HG02840 (cell line): ENCODE results near the gene DENND5A.

Experiments
- ATAC-seq: cut with Tn5 transposase; IDR thresholded peaks from one replicate; pipeline ENCODE4 v1.9.1; 2021; ENCODE audit warnings: mild to moderate bottlenecking, moderate library complexity, moderate number of reproducible peaks; ENCODE audit not compliant: unreplicated experiment, low FRiP score

DENND5A gene

GRCh38 chr11:9265211-9266131 lies at the start of gene DENND5A:
Gene DENND5A, minus strand, starts transcription at chr11:9265350. Its CDS starts 281 bp downstream, at chr11:9265069.
- ATAC-seq: peak; percentile 36

GRCh38 chr11:9314291-9315077 lies 49.3 kb upstream of the DENND5A start, which contains the start of gene TMEM41B:
Gene TMEM41B, minus strand, starts transcription at chr11:9314593. Its CDS starts 152 bp downstream, at chr11:9314441.
- ATAC-seq: peak; percentile 97

DNA sequence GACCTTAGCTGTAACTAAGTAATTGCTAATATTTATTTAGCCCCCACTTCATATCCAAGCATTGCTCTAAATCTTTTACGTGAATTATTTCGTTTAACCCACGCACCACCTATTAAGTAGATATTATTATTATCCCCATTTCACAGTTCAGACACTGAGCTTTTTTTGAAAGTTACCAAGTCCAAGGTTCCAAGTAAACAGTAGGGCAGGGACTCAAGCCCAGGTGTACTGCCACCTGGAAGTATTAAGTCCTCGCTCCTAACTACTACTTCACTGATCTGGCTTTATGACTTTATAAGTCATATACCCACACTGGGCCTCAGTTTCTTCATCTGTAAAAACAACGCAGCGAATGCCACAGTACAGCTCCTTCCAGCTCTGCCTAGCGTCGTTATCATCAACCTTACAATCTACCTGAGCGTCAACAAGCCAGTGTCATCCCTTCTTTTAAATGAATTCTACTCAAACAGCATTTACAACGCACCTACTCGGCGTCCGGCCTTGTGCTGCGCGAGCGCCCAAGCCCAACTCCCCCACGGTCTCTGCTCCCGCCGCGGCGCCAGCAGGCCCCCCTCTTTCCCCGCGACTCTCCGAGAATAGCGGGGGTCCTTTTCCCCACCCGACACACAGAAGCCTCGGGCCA lies 48.6 kb upstream of the DENND5A start:
- peak; percentile 14 for ATAC-seq

DNA sequence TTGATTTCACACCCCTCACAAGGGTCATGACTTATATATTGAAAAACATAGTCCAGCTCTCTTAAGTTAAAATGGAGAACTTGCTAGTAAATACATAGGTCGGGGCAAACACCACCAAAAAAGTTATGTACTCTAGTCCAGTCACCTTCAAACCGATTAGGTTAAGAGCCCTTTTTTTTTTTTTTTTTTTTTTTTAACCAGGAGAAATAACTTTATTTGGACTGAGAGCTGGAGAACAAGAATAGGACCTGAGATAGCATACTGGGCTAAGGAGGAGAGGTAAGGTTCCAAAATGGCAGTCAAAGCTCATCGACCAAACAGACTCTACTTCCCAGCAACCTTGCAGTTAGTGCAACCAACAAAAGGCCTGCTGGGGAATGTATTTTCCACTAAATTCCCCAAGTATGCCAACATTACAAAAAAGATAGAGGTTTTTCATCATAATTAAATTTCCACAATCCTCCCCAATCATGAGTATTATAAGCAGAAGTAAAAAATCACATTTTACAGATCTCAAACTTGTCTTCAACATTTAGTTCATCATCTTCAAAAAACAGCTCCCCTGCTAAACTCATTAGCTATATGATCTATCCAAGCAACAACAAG lies 45.4 kb upstream of the DENND5A start:
- ATAC-seq: no peak

DNA sequence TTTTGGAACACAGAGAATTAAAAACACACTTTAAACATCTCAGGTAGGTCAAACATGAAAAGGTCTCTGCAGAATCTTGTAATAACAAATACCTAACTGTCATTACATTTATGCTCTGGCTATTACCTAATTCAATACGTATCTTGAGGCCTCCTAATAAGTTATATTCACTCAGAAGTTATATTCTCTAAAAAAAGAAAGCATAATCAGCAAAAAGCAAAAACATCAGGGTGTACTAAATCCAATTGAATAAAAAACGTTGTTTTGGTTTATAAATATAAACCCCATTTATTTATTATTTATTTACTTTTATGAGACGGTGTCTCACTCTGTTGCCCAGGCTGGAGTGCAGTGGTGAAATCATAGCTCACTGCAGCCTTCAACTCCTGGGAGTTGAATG lies 39.0 kb upstream of the DENND5A start:
- ATAC-seq: no peak

GRCh38 chr11:9302448-9302847 lies 37.3 kb upstream of the DENND5A start:
- no peak for ATAC-seq

DNA sequence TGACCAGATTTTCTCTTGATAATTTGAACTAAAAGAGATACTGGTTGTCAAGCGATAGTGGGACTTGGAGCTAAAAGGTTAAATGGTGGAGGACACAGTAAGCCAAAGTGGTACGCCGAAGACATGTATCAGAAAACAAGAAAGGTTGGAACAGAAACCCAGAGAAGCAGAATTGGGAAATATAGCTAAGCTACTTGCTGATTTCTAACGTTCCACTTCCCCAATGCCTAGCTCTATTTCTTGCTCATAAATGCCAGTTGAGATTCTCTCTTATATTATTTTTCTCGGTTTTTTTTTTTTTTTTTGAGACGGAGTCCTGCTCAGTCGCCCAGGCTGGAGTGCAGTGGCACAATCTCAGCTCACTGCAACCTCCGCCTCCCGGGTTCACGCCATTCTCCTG lies 36.6 kb upstream of the DENND5A start:
- no peak for ATAC-seq

DNA sequence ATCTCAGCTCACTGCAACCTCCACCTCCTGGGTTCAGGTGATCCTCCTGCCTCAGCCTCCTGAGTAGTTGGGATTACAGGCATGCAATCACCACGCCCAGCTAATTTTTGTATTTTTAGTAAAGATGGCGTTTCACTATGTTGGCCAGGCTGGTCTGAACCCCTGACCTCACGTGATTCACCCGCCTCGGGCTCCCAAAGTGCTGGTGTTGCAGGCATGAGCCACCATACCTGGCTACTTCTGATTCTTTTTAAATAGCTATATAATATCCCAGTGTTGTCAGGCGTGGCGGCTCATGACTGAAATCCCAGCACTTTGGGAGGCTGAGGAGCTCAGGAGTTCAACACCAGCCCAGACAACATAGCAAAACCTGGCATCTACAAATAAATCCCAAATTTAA lies 28.5 kb upstream of the DENND5A start:
- ATAC-seq: no peak

GRCh38 chr11:9285850-9286587 lies 20.9 kb upstream of the DENND5A start:
- ATAC-seq: no peak

GRCh38 chr11:9280655-9281301 lies 15.6 kb upstream of the DENND5A start:
- ATAC-seq: peak; percentile 88

- ATAC-seq: no peak
Observed at GRCh38 chr11:9277176-9277575, 12.0 kb upstream of the DENND5A start.

GRCh38 chr11:9276571-9276970 lies 11.4 kb upstream of the DENND5A start:
- ATAC-seq: no peak

- no peak for ATAC-seq
Observed at GRCh38 chr11:9274499-9275258, 9.5 kb upstream of the DENND5A start.

- no peak for ATAC-seq
Observed at GRCh38 chr11:9273376-9274336, 8.5 kb upstream of the DENND5A start.

GRCh38 chr11:9269492-9270013 lies 4.4 kb upstream of the DENND5A start:
- no peak for ATAC-seq

DNA sequence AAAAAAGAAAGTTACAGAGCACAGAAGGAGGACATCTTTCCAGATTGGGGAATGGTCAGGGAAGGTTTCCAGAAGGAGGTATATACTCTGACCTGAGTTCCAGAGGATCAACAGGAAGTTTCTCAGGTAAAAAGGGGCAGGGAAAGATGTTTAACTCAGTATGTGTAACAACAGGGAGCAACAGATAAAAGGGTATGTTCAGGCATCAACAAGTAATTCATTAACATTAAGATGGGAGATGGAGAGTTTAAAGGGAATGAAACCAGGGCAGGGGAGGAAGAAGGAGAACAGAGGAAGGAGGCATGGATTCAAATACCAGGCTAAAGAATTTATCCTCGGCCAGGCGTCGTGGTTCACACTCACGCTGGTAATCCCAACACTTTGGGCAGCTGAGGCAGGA lies 2.5 kb upstream of the DENND5A start:
- no peak for ATAC-seq

DNA sequence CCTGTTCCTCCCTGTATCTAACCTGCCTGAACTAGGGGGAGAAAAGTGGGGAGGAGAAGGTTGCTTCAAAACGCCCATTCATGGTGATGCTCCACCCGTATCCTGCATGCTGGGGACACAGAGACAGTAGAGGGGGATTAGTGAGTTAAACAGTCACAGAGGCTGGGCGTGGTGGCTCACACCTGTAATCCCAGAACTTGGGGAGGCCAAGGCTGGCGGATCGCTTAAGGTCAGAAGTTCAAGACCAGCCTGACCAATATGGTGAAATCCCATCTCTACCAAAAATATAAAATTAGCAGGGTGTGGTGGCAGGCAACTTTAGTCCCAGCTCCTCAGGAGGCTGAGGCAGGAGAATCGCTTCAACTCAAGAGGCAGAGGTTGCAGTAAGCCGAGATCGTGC lies 1.8 kb upstream of the DENND5A start:
- no peak for ATAC-seq
